H1 (cell line): Measurements from ENCODE around the gene TXLNG. TPM values are rescaled to one million over a fixed set of nuclear protein-coding genes. Genes with fewer than 3 reads are reported as not detected.
"Not testable (repeated sequence)": the region's sequence is repeated elsewhere in the genome, so short reads cannot be mapped to it uniquely, and the experiment has no call there.

ENCODE experiments used
- CTCF ChIA-PET: fragments of 300-600 bp; sonication (Branson Sonifier 250); formaldehyde crosslinking; loops from one replicate; lab custom pipeline; 2021; ENCODE audit not compliant: partially characterized antibody; lab: Charles Lee
- POLR2A ChIA-PET: fragments of 300-600 bp; sonication (Branson Sonifier 250); formaldehyde crosslinking; loops from one replicate; lab custom pipeline; 2021; ENCODE audit warnings: inconsistent platforms; ENCODE audit not compliant: partially characterized antibody; lab: Charles Lee
- DNase-seq, 2 experiments: peaks; one replicate each; pipeline versions ENCODE4 v3.0.0 to v3.0.0-alpha.2; 2010 to 2022; ENCODE audit warnings: low spot score in 2 of 2, low read depth in 1 of 2, mixed read lengths in 1 of 2
- FAIRE-seq: peaks from 2 replicates; lab custom pipeline; 2011; peaks lifted over from hg19 to GRCh38; lab: Jason Lieb, UNC
- H2AFZ ChIP-seq: 2 replicates; pipeline ENCODE4 v1.8.1; 2012; ENCODE audit warnings: low read length, inconsistent platforms
- H2AK5ac ChIP-seq: 2 replicates; pipeline ENCODE4 v1.6.1; 2013; ENCODE audit warnings: low read depth, low read length
- H2BK120ac ChIP-seq: replicated peaks from 2 replicates; pipeline ENCODE3; 2013; ENCODE audit warnings: low read depth, low read length, inconsistent platforms
- H2BK12ac ChIP-seq: 2 replicates; pipeline ENCODE4 v1.6.1; 2013; ENCODE audit warnings: low read depth, low read length
- H2BK15ac ChIP-seq: 2 replicates; pipeline ENCODE4 v1.6.1; 2013; ENCODE audit warnings: low read length
- H2BK20ac ChIP-seq: 2 replicates; pipeline ENCODE4 v1.6.1; 2013; ENCODE audit warnings: low read length
- H2BK5ac ChIP-seq: 2 replicates; pipeline ENCODE4 v1.6.1; 2013; ENCODE audit warnings: low read depth, low read length
- H3K14ac ChIP-seq: 2 replicates; pipeline ENCODE4 v1.6.1; 2013; ENCODE audit warnings: inconsistent platforms; ENCODE audit not compliant: insufficient read length
- H3K18ac ChIP-seq: 2 replicates; pipeline ENCODE4 v1.6.1; 2013; ENCODE audit warnings: low read length; ENCODE audit errors: extremely low read depth
- H3K23ac ChIP-seq: 2 replicates; pipeline ENCODE4 v1.6.1; 2013; ENCODE audit warnings: inconsistent platforms; ENCODE audit not compliant: insufficient read length
- H3K23me2 ChIP-seq: 2 replicates; pipeline ENCODE4 v1.6.1; 2013; ENCODE audit warnings: low read depth, low read length
- H3K27ac ChIP-seq: 2 replicates; pipeline ENCODE4 v1.6.1; 2011; ENCODE audit warnings: low read depth, low read length, inconsistent platforms
- H3K27me3 ChIP-seq, 4 experiments: replicated peaks in 1 of 4; 1 replicate in 1 of 4; 2 replicates in 3 of 4; pipeline versions ENCODE4 v1.6.1 to v1.8.1; 2011 to 2013; ENCODE audit warnings: low read length in 3 of 4, mild to moderate bottlenecking in 3 of 4, inconsistent platforms in 2 of 4, mixed read lengths in 2 of 4, moderate library complexity in 1 of 4; ENCODE audit not compliant: control insufficient read depth in 3 of 4, insufficient read depth in 3 of 4; ENCODE audit errors: extremely low read depth in 1 of 4
- H3K36me3 ChIP-seq, 4 experiments: 2 replicates each; pipeline versions ENCODE4 v1.6.1 to v1.8.1; 2011 to 2013; ENCODE audit warnings: mild to moderate bottlenecking in 4 of 4, low read length in 3 of 4, moderate library complexity in 2 of 4, control low read depth in 1 of 4, inconsistent platforms in 1 of 4; ENCODE audit not compliant: insufficient read depth in 4 of 4, control insufficient read depth in 2 of 4
- H3K4ac ChIP-seq: replicated peaks from 2 replicates; pipeline ENCODE3; 2013; ENCODE audit warnings: low read length, low read depth, mixed read lengths, inconsistent platforms; ENCODE audit not compliant: insufficient read length
- H3K4me1 ChIP-seq, 4 experiments: replicated peaks in 1 of 4; 1 replicate in 1 of 4; 2 replicates in 3 of 4; pipeline versions ENCODE4 v1.6.1 to v1.8.1; 2011 to 2013; ENCODE audit warnings: low read length in 3 of 4, inconsistent platforms in 2 of 4, mixed read lengths in 1 of 4; ENCODE audit not compliant: insufficient read depth in 4 of 4, control insufficient read depth in 3 of 4
- H3K4me2 ChIP-seq, 2 experiments: 2 replicates each; pipeline versions ENCODE4 v1.6.1 to v1.8.1; 2011 to 2013; ENCODE audit warnings: low read depth in 2 of 2, low read length in 2 of 2, control low read depth in 1 of 2, inconsistent platforms in 1 of 2, mild to moderate bottlenecking in 1 of 2; ENCODE audit not compliant: insufficient read depth in 1 of 2
- H3K4me3 ChIP-seq, 4 experiments: fragments of 200-600, 300-600 bp in 1 of 4; sonication (generic), shearing (Covaris generic), sonication (Bioruptor Twin) in 1 of 4; 2 replicates each; pipeline versions ENCODE4 v1.5.1 to v1.8.1; 2011 to 2016; ENCODE audit warnings: low read length in 4 of 4, low read depth in 3 of 4, control low read depth in 2 of 4, inconsistent platforms in 2 of 4, mild to moderate bottlenecking in 2 of 4, mixed read lengths in 1 of 4, moderate library complexity in 1 of 4; ENCODE audit not compliant: insufficient read depth in 2 of 4; ENCODE audit errors: extremely low read depth in 1 of 4
- H3K56ac ChIP-seq: replicated peaks from 2 replicates; pipeline ENCODE3; 2013; ENCODE audit warnings: low read depth, mild to moderate bottlenecking, mixed read lengths, low read length, inconsistent platforms; ENCODE audit not compliant: insufficient read length
- H3K79me1 ChIP-seq: 2 replicates; pipeline ENCODE4 v1.6.1; 2013; ENCODE audit warnings: low read depth, low read length, control low read depth
- H3K79me2 ChIP-seq, 2 experiments: 2 replicates each; pipeline versions ENCODE4 v1.6.1 to v1.8.1; 2012 to 2013; ENCODE audit warnings: low read length in 2 of 2, mild to moderate bottlenecking in 2 of 2, inconsistent platforms in 1 of 2; ENCODE audit not compliant: insufficient read depth in 2 of 2, control insufficient read depth in 1 of 2
- H3K9ac ChIP-seq, 4 experiments: replicated peaks in 1 of 4; 1 replicate in 1 of 4; 2 replicates in 3 of 4; pipeline versions ENCODE4 v1.6.1 to v1.8.1; 2011 to 2013; ENCODE audit warnings: low read depth in 3 of 4, low read length in 3 of 4, control low read depth in 2 of 4, mild to moderate bottlenecking in 2 of 4, moderate library complexity in 2 of 4, inconsistent platforms in 1 of 4; ENCODE audit errors: extremely low read depth in 1 of 4
- H3K9me3 ChIP-seq, 2 experiments: 2 replicates each; pipeline versions ENCODE4 v1.6.1 to v1.8.1; 2012 to 2013; ENCODE audit warnings: mild to moderate bottlenecking in 2 of 2, moderate library complexity in 2 of 2, control low read depth in 1 of 2, inconsistent platforms in 1 of 2, low read depth in 1 of 2, low read length in 1 of 2, mixed read lengths in 1 of 2; ENCODE audit not compliant: insufficient read depth in 2 of 2
- H4K20me1 ChIP-seq, 2 experiments: replicated peaks in 1 of 2; 2 replicates each; pipeline versions ENCODE3 to v1.8.1; 2011 to 2013; ENCODE audit warnings: inconsistent platforms in 2 of 2, low read length in 2 of 2, mild to moderate bottlenecking in 1 of 2; ENCODE audit not compliant: insufficient read depth in 2 of 2, control insufficient read depth in 1 of 2
- H4K5ac ChIP-seq: 2 replicates; pipeline ENCODE4 v1.6.1; 2013; ENCODE audit warnings: low read length, low read depth, mixed read lengths, inconsistent platforms; ENCODE audit not compliant: insufficient read length
- H4K8ac ChIP-seq: 2 replicates; pipeline ENCODE4 v1.8.0; 2013; ENCODE audit warnings: mild to moderate bottlenecking, moderate library complexity, low read length, inconsistent platforms; ENCODE audit not compliant: insufficient read depth; ENCODE audit errors: extremely low read depth
- H4K91ac ChIP-seq: replicated peaks from 2 replicates; pipeline ENCODE3; 2013; ENCODE audit warnings: low read length, mixed read lengths, inconsistent platforms; ENCODE audit not compliant: insufficient read length
- BRCA1 ChIP-seq: IDR thresholded peaks from 2 replicates; pipeline ENCODE4 v1.6.1; 2012; ENCODE audit warnings: low read depth, low read length, improper control_type of control experiment
- WGBS, 2 experiments: shearing (Covaris generic) in 1 of 2; methylation state at CpG; one replicate each; pipeline versions ENCODE4 v1.1.6 to v1.1.7; 2013 to 2015; ENCODE audit warnings: low lambda C conversion rate in 2 of 2, mixed read lengths in 2 of 2, inconsistent platforms in 1 of 2, low coverage in 1 of 2, missing lambda C conversion rate in 1 of 2; ENCODE audit not compliant: insufficient replicate concordance in 2 of 2, insufficient coverage in 1 of 2, insufficient read length in 1 of 2; ENCODE audit errors: extremely low coverage in 1 of 2, missing lambda C conversion rate in 1 of 2; 5-methylcytosine and 5-hydroxymethylcytosine counted together
- polyA plus RNA-seq, 7 experiments: library from polyadenylated mRNA; depleted of rRNA in 3 of 7; stranded (reverse) in 5 of 7; unstranded in 2 of 7; fragments of >200 nt in 5 of 7; fragments of 200-250 nt in 2 of 7; gene quantifications; 1 replicate in 5 of 7; 2 replicates in 1 of 7; 4 replicates in 1 of 7; pipeline versions ENCODE4 v1.2.1 to v1.2.3, GENCODE V29; 2011 to 2013; ENCODE audit warnings: missing spikeins in 2 of 7, mixed read lengths in 2 of 7
- total RNA-seq: library from RNA; stranded (reverse); fragmentation: NEBNext Ultra II Directional; extraction: Animal tissue kit (Norgen Biotek cat#: 25700); gene quantifications from 2 replicates; pipeline ENCODE4 v1.2.1, GENCODE V29; 2021

Gene TXLNG
- total and polyA plus RNA-seq, 2 of the 8 experiments (the other 6 are each of a cell fraction or from before 2014, with no cell fraction given), result 32.9 to 42.9 TPM

- TF ChIP-seq BRCA1, result no peak
Measured at GRCh38 chrX:16756724-16757123, 29.5 kb upstream of the TXLNG start (continued).

DNA sequence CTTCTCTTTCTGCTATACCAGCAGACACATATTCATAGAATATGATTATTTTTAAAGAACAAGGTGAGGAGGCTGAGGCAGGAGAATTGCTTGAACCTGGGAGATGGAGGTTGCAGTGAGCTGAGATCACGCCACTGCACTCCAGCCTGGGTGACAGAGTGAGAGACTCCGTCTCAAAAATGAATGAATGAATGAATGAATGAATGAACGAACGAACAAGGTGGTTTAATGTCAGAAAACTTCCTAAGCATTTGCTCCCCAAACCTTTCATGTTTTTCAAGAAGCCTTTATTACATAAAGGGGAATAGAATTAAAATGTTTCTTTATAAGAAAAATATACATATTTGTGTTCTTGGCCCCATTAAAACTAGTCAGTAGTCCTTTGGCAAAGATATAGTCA lies 24.8 kb upstream of the TXLNG start:
- CTCF ChIA-PET, H2BK5ac ChIP-seq, H2BK15ac ChIP-seq, H3K56ac ChIP-seq, H4K91ac ChIP-seq, H3K4me2 ChIP-seq, FAIRE-seq, H3K18ac ChIP-seq, H3K79me1 ChIP-seq, H2BK20ac ChIP-seq, H3K23me2 ChIP-seq, POLR2A ChIA-PET, H4K20me1 ChIP-seq, H3K4me1 ChIP-seq, H3K23ac ChIP-seq, H3K27ac ChIP-seq, H3K79me2 ChIP-seq, DNase-seq, H3K9ac ChIP-seq, H2AK5ac ChIP-seq, H3K9me3 ChIP-seq, H2BK120ac ChIP-seq, H2BK12ac ChIP-seq, H2AFZ ChIP-seq, H3K27me3 ChIP-seq, H3K4me3 ChIP-seq, H3K14ac ChIP-seq, H4K5ac ChIP-seq, H4K8ac ChIP-seq, H3K4ac ChIP-seq: not testable (repeated sequence)
- H3K36me3 ChIP-seq, result peaks cover 0 to 21% (median 9%) of the 10 kb centered on the region in 4 experiments; a peak in 2 of 8 replicates
- 96% methylated on average over 4 of the region's 4 CpGs; no CpG with 5 or more reads in 1 of the 2 experiments for WGBS, 2 experiments
